GM18517 (cell line): ENCODE data around the gene CLGN.

ENCODE experiments used
- ATAC-seq: cut with Tn5 transposase; IDR thresholded peaks from one replicate; pipeline ENCODE4 v1.9.1; 2021; ENCODE audit warnings: mild to moderate bottlenecking, moderate library complexity; ENCODE audit not compliant: unreplicated experiment

CLGN gene

DNA sequence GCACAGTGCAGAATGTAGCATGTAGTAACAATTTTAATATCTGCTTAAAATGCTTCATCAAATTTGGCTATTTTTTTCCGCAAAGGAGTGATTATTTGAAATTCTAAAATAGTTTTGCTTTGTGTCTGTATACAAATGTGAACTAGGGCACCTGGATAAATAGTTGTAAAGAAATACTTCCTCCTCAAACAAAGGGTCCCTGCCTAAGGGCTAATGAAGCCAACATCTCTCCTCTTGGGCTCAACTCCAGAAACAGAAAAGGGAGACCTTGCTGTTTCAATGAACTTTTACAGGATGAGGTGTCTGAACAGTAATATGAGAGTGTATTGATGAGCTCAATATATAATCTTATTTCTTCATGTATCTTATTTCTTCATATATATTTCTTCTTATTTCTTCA lies 84.8 kb downstream of the CLGN start:
- no peak for ATAC-seq
